Naive thymus-derived CD8-positive, alpha-beta T cell (primary cell): Measurements from ENCODE around the gene KRT80. TPM values are rescaled to one million over a fixed set of nuclear protein-coding genes. Genes with fewer than 3 reads are reported as not detected.

Source experiments
- ATAC-seq, 2 donors: fragments of 150-1000 bp; cut with Tn5 transposase in 1 of 2; sonication (Bioruptor Pico), chemical (Tn5 transposase) in 1 of 2; 1 replicate in 1 of 2; 2 replicates in 1 of 2; pipeline ENCODE4 v1.10.0; 2021; ENCODE audit warnings: mild to moderate bottlenecking in 2 of 2, moderate library complexity in 2 of 2
- POLR2A ChIA-PET: fragments of 350-600 bp; sonication (Branson Sonifier 250); formaldehyde crosslinking; loops from one replicate; lab custom pipeline; 2021; ENCODE audit warnings: antibody characterized with exemption; lab: Charles Lee
- DNase-seq, 10 donors: peaks; one replicate each; pipeline versions ENCODE4 v3.0.0 to v3.0.0-alpha.2; 2020 to 2022
- H3K27ac Mint-ChIP-seq, 10 donors: one replicate each; pipeline ENCODE4 v1.8.0; 2020 to 2022; ENCODE audit warnings: mild to moderate bottlenecking in 10 of 10, mixed read lengths in 10 of 10, moderate library complexity in 4 of 10, inconsistent platforms in 1 of 10
- H3K27me3 Mint-ChIP-seq, 5 donors: one replicate each; pipeline ENCODE4 v1.8.0; 2021 to 2022; ENCODE audit warnings: mixed read lengths in 5 of 5
- H3K36me3 Mint-ChIP-seq, 3 donors: one replicate each; pipeline ENCODE4 v1.8.0; 2020 to 2022; ENCODE audit warnings: mixed read lengths in 3 of 3, mild to moderate bottlenecking in 2 of 3, inconsistent platforms in 1 of 3
- H3K4me1 Mint-ChIP-seq, 4 donors: one replicate each; pipeline ENCODE4 v1.8.0; 2021 to 2022; ENCODE audit warnings: mixed read lengths in 4 of 4
- H3K4me3 Mint-ChIP-seq, 10 donors: one replicate each; pipeline ENCODE4 v1.8.0; 2020 to 2022; ENCODE audit warnings: mild to moderate bottlenecking in 10 of 10, mixed read lengths in 10 of 10, moderate library complexity in 6 of 10, inconsistent platforms in 1 of 10
- H3K9me3 Mint-ChIP-seq, 9 donors: one replicate each; pipeline ENCODE4 v1.8.0; 2020 to 2022; ENCODE audit warnings: mixed read lengths in 9 of 9, mild to moderate bottlenecking in 3 of 9, inconsistent platforms in 1 of 9, moderate library complexity in 1 of 9
- polyA plus RNA-seq, 3 donors: library from polyadenylated mRNA; unstranded; fragments of 300-500 nt; fragmentation: Illumina TruSeq; gene quantifications; one replicate each; pipeline ENCODE4 v1.2.3, GENCODE V29; 2021
- total RNA-seq, 8 experiments: library from RNA in 2 of 8; stranded (reverse) in 2 of 8; gene quantifications; one replicate each; pipeline ENCODE4 v1.2.3 and lab custom pipeline; 2021 to 2026

KRT80 gene
- total and polyA plus RNA-seq, 5 experiments from 2014 or later = not detected

- DNase-seq = no peak
- POLR2A ChIA-PET = no interaction called here
- Mint-ChIP-seq H3K4me1 (peaks cover 0 to 6% (median 4%) of the 10 kb centered on the region in 4 donors), H3K27me3 (peaks cover 0 to 6% (median 0%) of the 10 kb centered on the region in 5 donors), H3K4me3 (no peak overlapping the region), H3K9me3 (no peaks in the 10 kb centered on the region), H3K36me3 (no peaks in the 10 kb centered on the region), H3K27ac (no peak overlapping the region)
- no peak for ATAC-seq
Measured at GRCh38 chr12:52184813-52185212, 7.0 kb downstream of the KRT80 start.

GRCh38 chr12:52183971-52184370 is 7.8 kb downstream of the KRT80 start:
- no peak for ATAC-seq
- Mint-ChIP-seq H3K9me3 (no peaks in the 10 kb centered on the region), H3K27me3 (peaks cover 0 to 7% (median 0%) of the 10 kb centered on the region in 5 donors), H3K4me1 (peaks cover 0 to 6% (median 4%) of the 10 kb centered on the region in 4 donors), H3K36me3 (no peaks in the 10 kb centered on the region), H3K4me3 (no peak overlapping the region), H3K27ac (no peak overlapping the region)
- DNase-seq = no peak
- POLR2A ChIA-PET = no interaction called here

- POLR2A ChIA-PET = no interaction called here
- no peak for DNase-seq
- Mint-ChIP-seq H3K36me3 (no peaks in the 10 kb centered on the region), H3K4me3 (no peak overlapping the region), H3K27ac (no peak overlapping the region), H3K4me1 (peaks cover 0 to 6% (median 4%) of the 10 kb centered on the region in 4 donors), H3K27me3 (peaks cover 0 to 7% (median 0%) of the 10 kb centered on the region in 5 donors), H3K9me3 (no peaks in the 10 kb centered on the region)
- no peak for ATAC-seq
Measured at GRCh38 chr12:52183544-52183910, 8.3 kb downstream of the KRT80 start.

- Mint-ChIP-seq H3K36me3 (no peaks in the 10 kb centered on the region), H3K4me1 (peaks cover 0 to 6% (median 3%) of the 10 kb centered on the region in 4 donors), H3K4me3 (no peak overlapping the region), H3K27ac (no peak overlapping the region), H3K9me3 (no peaks in the 10 kb centered on the region), H3K27me3 (peaks cover 0 to 7% (median 0%) of the 10 kb centered on the region in 5 donors)
- ATAC-seq (no peak), DNase-seq (no peak)
- POLR2A ChIA-PET = no interaction called here
Measured at GRCh38 chr12:52182898-52183543, 8.8 kb downstream of the KRT80 start.

- no peak overlapping the region for H3K4me3 Mint-ChIP-seq
- H3K36me3 Mint-ChIP-seq = no peaks in the 10 kb centered on the region
- ATAC-seq (no peak), DNase-seq (no peak)
- no peak overlapping the region for H3K27ac Mint-ChIP-seq
- peaks cover 0 to 7% (median 0%) of the 10 kb centered on the region in 5 donors for H3K27me3 Mint-ChIP-seq
- H3K4me1 Mint-ChIP-seq = peaks cover 0 to 6% (median 3%) of the 10 kb centered on the region in 4 donors
- POLR2A ChIA-PET = no interaction called here
- no peaks in the 10 kb centered on the region for H3K9me3 Mint-ChIP-seq
Measured at GRCh38 chr12:52182384-52182783, 9.4 kb downstream of the KRT80 start.

GRCh38 chr12:52181746-52182145 is 10.1 kb downstream of the KRT80 start:
- ATAC-seq (no peak), DNase-seq (no peak)
- no peak overlapping the region for H3K4me3 Mint-ChIP-seq
- H3K27ac Mint-ChIP-seq = peak overlapping the region in 1 of 10 donors; percentile 55
- peaks cover 0 to 7% (median 0%) of the 10 kb centered on the region in 5 donors for H3K27me3 Mint-ChIP-seq
- no peaks in the 10 kb centered on the region for H3K9me3 Mint-ChIP-seq
- no peaks in the 10 kb centered on the region for H3K36me3 Mint-ChIP-seq
- POLR2A ChIA-PET = no interaction called here
- H3K4me1 Mint-ChIP-seq = peaks cover 0 to 6% (median 3%) of the 10 kb centered on the region in 4 donors

GRCh38 chr12:52180971-52181628 is 10.7 kb downstream of the KRT80 start:
- Mint-ChIP-seq H3K27ac (peak overlapping the region in 1 of 10 donors; percentile 55), H3K4me1 (peaks cover 0 to 6% (median 3%) of the 10 kb centered on the region in 4 donors), H3K4me3 (no peak overlapping the region), H3K9me3 (no peaks in the 10 kb centered on the region), H3K36me3 (no peaks in the 10 kb centered on the region), H3K27me3 (peaks cover 0 to 7% (median 0%) of the 10 kb centered on the region in 5 donors)
- POLR2A ChIA-PET = no interaction called here
- ATAC-seq (no peak), DNase-seq (no peak)

GRCh38 chr12:52179396-52179973 is 12.3 kb downstream of the KRT80 start:
- Mint-ChIP-seq H3K27me3 (peaks cover 0 to 7% (median 0%) of the 10 kb centered on the region in 5 donors), H3K9me3 (no peaks in the 10 kb centered on the region), H3K4me3 (no peak overlapping the region), H3K4me1 (peaks cover 0 to under 1% (median under 1%) of the 10 kb centered on the region in 4 donors), H3K36me3 (no peaks in the 10 kb centered on the region), H3K27ac (no peak overlapping the region)
- POLR2A ChIA-PET = no interaction called here
- DNase-seq (no peak), ATAC-seq (no peak)

GRCh38 chr12:52178984-52179383 is 12.8 kb downstream of the KRT80 start:
- no peak overlapping the region for H3K27ac Mint-ChIP-seq
- no peaks in the 10 kb centered on the region for H3K9me3 Mint-ChIP-seq
- POLR2A ChIA-PET = no interaction called here
- no peak for DNase-seq
- no peaks in the 10 kb centered on the region for H3K4me1 Mint-ChIP-seq
- ATAC-seq = no peak
- H3K27me3 Mint-ChIP-seq = peaks cover 0 to 7% (median 0%) of the 10 kb centered on the region in 5 donors
- H3K36me3 Mint-ChIP-seq = no peaks in the 10 kb centered on the region
- no peak overlapping the region for H3K4me3 Mint-ChIP-seq

GRCh38 chr12:52178443-52178842 is 13.4 kb downstream of the KRT80 start:
- Mint-ChIP-seq H3K9me3 (no peaks in the 10 kb centered on the region), H3K4me3 (no peak overlapping the region), H3K27ac (peak overlapping the region in 1 of 10 donors; percentile 69), H3K4me1 (no peaks in the 10 kb centered on the region), H3K27me3 (peaks cover 0 to 7% (median 0%) of the 10 kb centered on the region in 5 donors), H3K36me3 (no peaks in the 10 kb centered on the region)
- POLR2A ChIA-PET = no interaction called here
- no peak for DNase-seq
- ATAC-seq = no peak

GRCh38 chr12:52175371-52176350 is 16.2 kb downstream of the KRT80 start:
- DNase-seq = no peak
- POLR2A ChIA-PET = no interaction called here
- no peak overlapping the region for H3K4me3 Mint-ChIP-seq
- peaks cover 0 to 7% (median 0%) of the 10 kb centered on the region in 5 donors for H3K27me3 Mint-ChIP-seq
- no peaks in the 10 kb centered on the region for H3K4me1 Mint-ChIP-seq
- H3K27ac Mint-ChIP-seq = peak overlapping the region in 1 of 10 donors; percentile 29
- H3K36me3 Mint-ChIP-seq = no peaks in the 10 kb centered on the region
- ATAC-seq = no peak
- H3K9me3 Mint-ChIP-seq = no peaks in the 10 kb centered on the region

- POLR2A ChIA-PET = no interaction called here
- Mint-ChIP-seq H3K4me1 (no peaks in the 10 kb centered on the region), H3K9me3 (no peaks in the 10 kb centered on the region), H3K27me3 (peaks cover 0 to 2% (median 0%) of the 10 kb centered on the region in 5 donors), H3K36me3 (no peaks in the 10 kb centered on the region), H3K4me3 (no peak overlapping the region), H3K27ac (no peak overlapping the region)
- DNase-seq (no peak), ATAC-seq (no peak)
Measured at GRCh38 chr12:52173526-52173925, 18.3 kb downstream of the KRT80 start.
